Ishikawa (cell line): Measurements from ENCODE around the gene TRPM3.

ENCODE experiments used
- CEBPB ChIP-seq: IDR thresholded peaks from 2 replicates; pipeline ENCODE4 v1.6.1; 2012
- CREB1 ChIP-seq: IDR thresholded peaks from 2 replicates; pipeline ENCODE4 v1.6.1; 2012; ENCODE audit warnings: low read depth
- EGR1 ChIP-seq: IDR thresholded peaks from 2 replicates; pipeline ENCODE4 v1.6.1; 2012
- EP300 ChIP-seq: IDR thresholded peaks from 2 replicates; pipeline ENCODE4 v1.6.1; 2012; ENCODE audit warnings: borderline replicate concordance
- FOXM1 ChIP-seq: IDR thresholded peaks from 2 replicates; pipeline ENCODE4 v1.6.1; 2012; ENCODE audit warnings: low read depth, borderline replicate concordance
- NFIC ChIP-seq: IDR thresholded peaks from 2 replicates; pipeline ENCODE4 v1.6.1; 2012
- RAD21 ChIP-seq: IDR thresholded peaks from 2 replicates; pipeline ENCODE4 v1.6.1; 2012; ENCODE audit warnings: low read depth
- TAF1 ChIP-seq: IDR thresholded peaks from 2 replicates; pipeline ENCODE4 v1.6.1; 2012; ENCODE audit warnings: low read depth, mild to moderate bottlenecking
- TCF12 ChIP-seq: IDR thresholded peaks from 2 replicates; pipeline ENCODE4 v1.6.1; 2012; ENCODE audit warnings: low read depth
- TEAD4 ChIP-seq: IDR thresholded peaks from 2 replicates; pipeline ENCODE4 v1.6.1; 2012
- YY1 ChIP-seq: IDR thresholded peaks from 2 replicates; pipeline ENCODE4 v1.6.1; 2012; ENCODE audit warnings: low read depth
- ZBTB7A ChIP-seq: IDR thresholded peaks from 2 replicates; pipeline ENCODE4 v1.6.1; 2012; ENCODE audit warnings: low read depth
- TF ChIP-seq, protein P1 (sequence below): IDR thresholded peaks from 2 replicates; pipeline ENCODE4 v1.6.1; 2012
- TF ChIP-seq, protein P2 (sequence below): IDR thresholded peaks from 2 replicates; pipeline ENCODE4 v1.6.1; 2012; ENCODE audit warnings: low read depth, mild to moderate bottlenecking
- TF ChIP-seq, protein P3 (sequence below): IDR thresholded peaks from 2 replicates; pipeline ENCODE4 v1.6.1; 2012

Gene TRPM3

DNA sequence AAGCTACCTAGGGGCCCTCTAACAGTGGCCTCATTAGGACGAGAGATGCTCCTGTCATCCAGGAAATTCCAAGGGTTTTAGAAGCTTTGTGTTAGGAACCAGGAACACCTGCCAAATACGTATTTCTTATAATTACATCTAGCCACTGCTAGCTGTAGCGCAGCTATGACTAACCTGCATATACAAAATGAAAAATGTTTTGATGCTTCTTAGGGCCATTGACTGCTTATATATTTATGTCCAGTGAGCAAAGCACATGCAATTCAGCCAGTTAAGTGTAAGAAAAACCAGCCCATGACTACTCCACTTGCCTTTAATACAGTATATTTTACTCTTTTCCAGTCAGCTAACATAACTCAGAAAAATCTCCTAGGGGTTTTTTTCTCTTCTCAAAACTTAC, 143.3 kb downstream of the TRPM3 start:
- TF ChIP-seq EP300, result no peak
- TF ChIP-seq EGR1, result no peak
- no peak for TF ChIP-seq TCF12

DNA sequence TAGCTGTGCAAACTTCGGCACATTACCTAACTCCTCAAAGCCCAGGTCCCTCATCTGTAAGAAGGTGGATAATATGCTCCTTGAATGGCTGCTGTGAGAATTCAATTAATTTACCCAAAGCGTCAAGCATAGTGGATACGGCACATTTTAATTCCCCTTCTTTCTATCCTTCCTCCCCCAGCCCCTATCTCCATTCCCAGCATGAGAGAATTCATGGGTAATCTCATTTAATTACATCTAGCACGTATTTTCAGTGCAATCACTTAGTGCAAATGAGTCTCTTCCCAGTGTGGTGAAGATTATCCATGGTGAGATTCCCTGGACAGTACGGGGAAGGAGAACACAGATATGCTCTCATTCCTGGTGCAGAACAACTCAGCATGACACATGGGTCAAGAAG, 145.6 kb downstream of the TRPM3 start:
- TF ChIP-seq TEAD4 (no peak), RAD21 (no peak)
- TF ChIP-seq, protein P1, sequence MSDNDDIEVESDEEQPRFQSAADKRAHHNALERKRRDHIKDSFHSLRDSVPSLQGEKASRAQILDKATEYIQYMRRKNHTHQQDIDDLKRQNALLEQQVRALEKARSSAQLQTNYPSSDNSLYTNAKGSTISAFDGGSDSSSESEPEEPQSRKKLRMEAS, result no peak

DNA sequence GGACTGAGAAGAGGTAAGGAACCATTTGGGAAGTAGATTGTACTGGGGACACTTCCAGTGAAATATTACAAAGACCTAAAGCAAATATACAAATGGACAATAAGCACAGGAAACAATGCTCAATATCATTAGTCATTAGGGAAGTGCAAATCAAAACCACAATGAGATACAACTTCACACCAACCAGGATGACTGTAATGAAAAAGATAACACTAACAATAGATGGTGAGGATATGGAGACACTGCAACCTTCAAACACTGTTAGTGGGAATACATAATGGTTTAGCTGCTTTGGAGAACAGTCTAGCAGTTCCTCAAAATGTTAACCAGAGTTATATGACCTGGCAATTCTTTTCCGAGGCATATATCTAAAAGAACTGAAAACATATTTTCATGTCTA, 149.7 kb downstream of the TRPM3 start:
- TF ChIP-seq, protein P2, sequence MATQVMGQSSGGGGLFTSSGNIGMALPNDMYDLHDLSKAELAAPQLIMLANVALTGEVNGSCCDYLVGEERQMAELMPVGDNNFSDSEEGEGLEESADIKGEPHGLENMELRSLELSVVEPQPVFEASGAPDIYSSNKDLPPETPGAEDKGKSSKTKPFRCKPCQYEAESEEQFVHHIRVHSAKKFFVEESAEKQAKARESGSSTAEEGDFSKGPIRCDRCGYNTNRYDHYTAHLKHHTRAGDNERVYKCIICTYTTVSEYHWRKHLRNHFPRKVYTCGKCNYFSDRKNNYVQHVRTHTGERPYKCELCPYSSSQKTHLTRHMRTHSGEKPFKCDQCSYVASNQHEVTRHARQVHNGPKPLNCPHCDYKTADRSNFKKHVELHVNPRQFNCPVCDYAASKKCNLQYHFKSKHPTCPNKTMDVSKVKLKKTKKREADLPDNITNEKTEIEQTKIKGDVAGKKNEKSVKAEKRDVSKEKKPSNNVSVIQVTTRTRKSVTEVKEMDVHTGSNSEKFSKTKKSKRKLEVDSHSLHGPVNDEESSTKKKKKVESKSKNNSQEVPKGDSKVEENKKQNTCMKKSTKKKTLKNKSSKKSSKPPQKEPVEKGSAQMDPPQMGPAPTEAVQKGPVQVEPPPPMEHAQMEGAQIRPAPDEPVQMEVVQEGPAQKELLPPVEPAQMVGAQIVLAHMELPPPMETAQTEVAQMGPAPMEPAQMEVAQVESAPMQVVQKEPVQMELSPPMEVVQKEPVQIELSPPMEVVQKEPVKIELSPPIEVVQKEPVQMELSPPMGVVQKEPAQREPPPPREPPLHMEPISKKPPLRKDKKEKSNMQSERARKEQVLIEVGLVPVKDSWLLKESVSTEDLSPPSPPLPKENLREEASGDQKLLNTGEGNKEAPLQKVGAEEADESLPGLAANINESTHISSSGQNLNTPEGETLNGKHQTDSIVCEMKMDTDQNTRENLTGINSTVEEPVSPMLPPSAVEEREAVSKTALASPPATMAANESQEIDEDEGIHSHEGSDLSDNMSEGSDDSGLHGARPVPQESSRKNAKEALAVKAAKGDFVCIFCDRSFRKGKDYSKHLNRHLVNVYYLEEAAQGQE, result no peak
- no peak for TF ChIP-seq TAF1
- TF ChIP-seq TCF12, result no peak
- no peak for TF ChIP-seq EGR1
- TF ChIP-seq CREB1, result no peak
- no peak for TF ChIP-seq TEAD4
- TF ChIP-seq RAD21, result no peak
- TF ChIP-seq, protein P3, sequence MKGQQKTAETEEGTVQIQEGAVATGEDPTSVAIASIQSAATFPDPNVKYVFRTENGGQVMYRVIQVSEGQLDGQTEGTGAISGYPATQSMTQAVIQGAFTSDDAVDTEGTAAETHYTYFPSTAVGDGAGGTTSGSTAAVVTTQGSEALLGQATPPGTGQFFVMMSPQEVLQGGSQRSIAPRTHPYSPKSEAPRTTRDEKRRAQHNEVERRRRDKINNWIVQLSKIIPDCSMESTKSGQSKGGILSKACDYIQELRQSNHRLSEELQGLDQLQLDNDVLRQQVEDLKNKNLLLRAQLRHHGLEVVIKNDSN, result no peak

DNA sequence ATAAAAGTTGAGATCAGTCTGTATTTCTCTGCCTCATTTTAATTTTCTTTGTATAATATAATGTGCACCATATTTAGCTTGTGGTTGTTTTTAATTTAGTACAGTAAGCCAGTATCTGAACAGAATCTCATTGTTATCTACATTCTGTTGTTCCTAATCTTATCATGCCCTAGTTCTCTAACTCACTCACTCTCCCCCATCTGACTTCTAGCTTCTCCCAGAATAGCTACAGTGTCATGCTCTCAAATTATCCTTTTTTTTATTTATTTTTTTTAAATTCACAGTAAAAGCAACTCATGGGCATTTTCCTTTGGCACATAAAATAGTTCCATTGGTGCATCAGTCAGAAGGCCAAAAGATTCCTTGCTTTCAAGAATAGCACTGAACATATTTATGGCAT, 156.6 kb downstream of the TRPM3 start:
- TF ChIP-seq, protein P3, result no peak
- TF ChIP-seq ZBTB7A (no peak), EGR1 (no peak), CEBPB (no peak), NFIC (no peak), TAF1 (no peak), TCF12 (no peak), TEAD4 (no peak), YY1 (no peak), FOXM1 (no peak), EP300 (no peak), CREB1 (no peak), RAD21 (no peak)
- TF ChIP-seq, protein P1, result no peak
- TF ChIP-seq, protein P2, result no peak

DNA sequence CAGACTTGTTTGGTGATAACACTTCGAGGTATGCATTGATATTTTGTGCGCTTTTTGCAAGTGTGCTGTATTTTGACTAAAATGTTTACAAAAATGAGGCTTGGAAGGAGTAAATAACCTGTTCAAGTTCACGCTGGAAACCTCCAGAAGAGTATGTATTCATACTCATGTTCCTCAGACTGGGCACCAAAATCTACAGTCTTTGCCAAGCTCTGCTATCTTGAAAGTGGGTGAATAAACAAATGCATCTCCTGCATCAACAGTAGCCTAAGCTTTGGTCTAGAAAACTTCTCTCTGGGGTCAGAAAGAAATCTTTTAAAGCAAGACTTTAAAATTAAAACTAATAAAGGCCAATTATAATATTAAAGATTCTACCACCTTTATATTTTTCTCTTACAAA, 157.9 kb downstream of the TRPM3 start:
- TF ChIP-seq TCF12, result no peak
- TF ChIP-seq, protein P3, result no peak
- TF ChIP-seq EP300, result no peak
- TF ChIP-seq NFIC, result no peak
- TF ChIP-seq, protein P2, result no peak
- TF ChIP-seq ZBTB7A, result no peak
- TF ChIP-seq RAD21, result no peak
- no peak for TF ChIP-seq EGR1
- no peak for TF ChIP-seq TEAD4
- no peak for TF ChIP-seq CEBPB
- no peak for TF ChIP-seq YY1
- TF ChIP-seq FOXM1, result no peak
- TF ChIP-seq, protein P1, result no peak
- TF ChIP-seq CREB1, result no peak
